ENCODE data around the gene ZNF423. TPM values are rescaled to one million over a fixed set of nuclear protein-coding genes. Genes with fewer than 3 reads are reported as not detected.

The ZNF423 gene
- total RNA-seq, 2 donors from 2014 or later: 4.7 to 7.3 TPM

DNA sequence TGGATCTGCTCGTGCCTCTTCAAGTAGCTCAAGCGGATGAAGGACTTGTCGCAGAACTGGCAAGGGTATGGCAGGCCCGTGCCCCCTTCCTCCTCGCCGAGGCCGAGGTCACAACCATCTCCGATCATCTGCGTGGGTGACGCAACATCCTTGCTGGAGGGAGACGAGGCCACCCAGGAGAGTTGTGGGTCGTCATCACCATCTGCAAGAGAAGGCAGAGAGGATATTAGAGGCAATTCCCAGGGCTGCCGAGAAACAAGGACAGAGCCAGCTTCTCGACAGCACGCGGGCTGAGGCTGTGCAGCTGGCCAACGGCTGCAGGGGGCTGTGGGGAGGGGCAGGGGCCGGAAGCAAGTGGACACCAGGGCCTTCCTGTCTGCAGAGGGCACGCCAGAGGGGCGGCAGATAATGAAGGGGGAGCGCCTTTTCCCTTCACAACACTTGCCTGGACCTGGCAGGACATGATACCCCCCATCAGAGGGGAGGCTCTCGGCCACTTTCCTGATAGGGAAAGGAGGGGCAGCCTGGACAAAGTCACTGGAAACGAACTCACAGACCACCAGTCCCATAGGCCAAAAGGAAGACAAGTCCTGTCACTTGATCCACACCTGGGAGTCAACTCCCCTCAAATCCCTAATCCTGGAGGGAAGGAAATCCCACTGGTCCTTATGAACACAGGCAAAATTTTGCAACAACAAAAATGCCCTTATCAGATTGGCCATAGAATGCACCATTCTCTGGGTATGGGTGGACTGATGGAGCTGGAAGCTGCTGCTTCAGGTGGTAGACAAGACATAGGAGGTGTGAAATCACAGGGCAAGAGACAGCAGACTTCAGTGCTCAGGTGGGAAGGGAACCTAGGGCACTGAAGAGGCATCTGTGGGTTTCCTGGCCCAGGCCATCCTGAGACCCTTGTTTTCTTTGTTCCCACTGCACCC, 217.0 kb downstream of the ZNF423 start:
- intact Hi-C loops (cut with DNase I): no loop called here
- H3K9me3 ChIP-seq: no peaks in the 10 kb centered on the region
- TF ChIP-seq, protein P1, sequence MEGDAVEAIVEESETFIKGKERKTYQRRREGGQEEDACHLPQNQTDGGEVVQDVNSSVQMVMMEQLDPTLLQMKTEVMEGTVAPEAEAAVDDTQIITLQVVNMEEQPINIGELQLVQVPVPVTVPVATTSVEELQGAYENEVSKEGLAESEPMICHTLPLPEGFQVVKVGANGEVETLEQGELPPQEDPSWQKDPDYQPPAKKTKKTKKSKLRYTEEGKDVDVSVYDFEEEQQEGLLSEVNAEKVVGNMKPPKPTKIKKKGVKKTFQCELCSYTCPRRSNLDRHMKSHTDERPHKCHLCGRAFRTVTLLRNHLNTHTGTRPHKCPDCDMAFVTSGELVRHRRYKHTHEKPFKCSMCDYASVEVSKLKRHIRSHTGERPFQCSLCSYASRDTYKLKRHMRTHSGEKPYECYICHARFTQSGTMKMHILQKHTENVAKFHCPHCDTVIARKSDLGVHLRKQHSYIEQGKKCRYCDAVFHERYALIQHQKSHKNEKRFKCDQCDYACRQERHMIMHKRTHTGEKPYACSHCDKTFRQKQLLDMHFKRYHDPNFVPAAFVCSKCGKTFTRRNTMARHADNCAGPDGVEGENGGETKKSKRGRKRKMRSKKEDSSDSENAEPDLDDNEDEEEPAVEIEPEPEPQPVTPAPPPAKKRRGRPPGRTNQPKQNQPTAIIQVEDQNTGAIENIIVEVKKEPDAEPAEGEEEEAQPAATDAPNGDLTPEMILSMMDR (IDR thresholded peaks at IDR 0.05): no peak
- H3K4me3 ChIP-seq: no peak overlapping the region
- H3K27me3 ChIP-seq: no peaks in the 10 kb centered on the region
- no peak overlapping the region for H3K9ac ChIP-seq (ENCODE audit: low read depth in 2 of 2, low read length in 2 of 2)
- no peaks in the 10 kb centered on the region for H3K4me1 ChIP-seq
- no peak overlapping the region for H3K27ac ChIP-seq
- no peak for DNase-seq
- no peaks in the 10 kb centered on the region for H3K36me3 ChIP-seq

DNA sequence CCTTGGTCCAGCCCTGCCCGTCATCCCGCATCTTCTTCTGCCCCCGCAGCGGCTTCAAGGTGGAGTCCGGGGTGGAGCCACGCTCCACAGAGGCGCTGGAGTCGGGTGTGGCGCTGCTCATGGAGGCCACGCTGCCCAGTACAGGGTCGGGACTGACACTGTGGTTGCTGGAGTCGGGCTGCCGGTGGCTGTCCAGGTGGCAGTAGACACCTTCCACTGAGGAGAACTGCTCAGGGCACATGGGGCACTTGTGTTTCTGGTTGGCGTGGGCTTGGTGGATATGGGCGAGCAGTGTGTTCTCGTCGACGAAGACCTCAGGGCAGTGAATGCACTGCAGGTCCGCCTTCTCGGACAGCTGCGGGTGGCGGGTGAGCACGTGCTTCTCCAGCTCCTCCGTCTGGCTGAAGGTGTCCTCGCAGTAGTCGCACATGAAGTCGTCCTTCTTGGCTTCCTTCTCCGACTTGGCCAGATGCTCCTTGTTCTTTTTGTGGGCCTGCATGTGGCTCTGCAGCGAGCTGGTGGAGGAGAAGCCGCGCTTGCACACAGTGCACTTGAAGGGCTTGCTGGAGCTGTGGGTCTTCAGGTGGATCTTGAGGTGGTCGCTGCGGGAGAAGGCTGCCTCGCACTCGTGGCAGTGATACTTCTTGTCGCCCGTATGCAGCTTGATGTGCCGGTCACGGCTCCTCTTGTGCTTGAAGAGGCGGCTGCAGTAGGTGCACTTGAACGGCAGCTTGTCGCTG, 217.8 kb downstream of the ZNF423 start:
- Histone ChIP-seq H3K9me3 (no peaks in the 10 kb centered on the region), H3K4me1 (no peaks in the 10 kb centered on the region), H3K27ac (no peak overlapping the region), H3K4me3 (no peak overlapping the region), H3K9ac (ENCODE audit: low read depth in 2 of 2, low read length in 2 of 2) (no peak overlapping the region), H3K36me3 (no peaks in the 10 kb centered on the region), H3K27me3 (no peaks in the 10 kb centered on the region)
- TF ChIP-seq, protein P1 (IDR thresholded peaks at IDR 0.05): no peak
- DNase-seq: no peak
- intact Hi-C loops (cut with DNase I): no loop called here

DNA sequence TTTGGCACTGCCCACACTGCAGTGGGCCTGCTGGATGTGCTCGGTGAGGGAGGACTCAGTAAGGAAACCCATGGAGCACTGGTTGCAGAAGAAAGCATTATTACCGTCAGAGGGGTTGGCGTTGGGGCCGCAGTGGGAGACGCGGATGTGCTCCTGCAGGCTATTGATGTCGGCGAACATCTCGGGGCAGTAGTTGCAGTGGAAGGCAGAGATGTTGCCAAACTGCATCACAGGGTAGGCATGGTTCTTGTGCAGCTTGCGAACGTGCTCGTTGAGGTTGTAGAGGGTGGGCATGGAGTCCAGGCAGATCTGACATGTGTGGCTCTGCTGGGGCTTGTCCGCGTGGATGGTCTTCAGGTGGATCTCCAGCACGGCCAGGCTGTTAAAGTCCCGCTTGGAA, 218.4 kb downstream of the ZNF423 start:
- Histone ChIP-seq H3K4me3 (no peak overlapping the region), H3K9ac (ENCODE audit: low read depth in 2 of 2, low read length in 2 of 2) (no peak overlapping the region), H3K27me3 (no peaks in the 10 kb centered on the region), H3K9me3 (no peaks in the 10 kb centered on the region), H3K36me3 (no peaks in the 10 kb centered on the region), H3K4me1 (no peaks in the 10 kb centered on the region), H3K27ac (no peak overlapping the region)
- intact Hi-C loops (cut with DNase I): no loop called here
- no peak for DNase-seq
- TF ChIP-seq, protein P1 (IDR thresholded peaks at IDR 0.05): no peak

DNA sequence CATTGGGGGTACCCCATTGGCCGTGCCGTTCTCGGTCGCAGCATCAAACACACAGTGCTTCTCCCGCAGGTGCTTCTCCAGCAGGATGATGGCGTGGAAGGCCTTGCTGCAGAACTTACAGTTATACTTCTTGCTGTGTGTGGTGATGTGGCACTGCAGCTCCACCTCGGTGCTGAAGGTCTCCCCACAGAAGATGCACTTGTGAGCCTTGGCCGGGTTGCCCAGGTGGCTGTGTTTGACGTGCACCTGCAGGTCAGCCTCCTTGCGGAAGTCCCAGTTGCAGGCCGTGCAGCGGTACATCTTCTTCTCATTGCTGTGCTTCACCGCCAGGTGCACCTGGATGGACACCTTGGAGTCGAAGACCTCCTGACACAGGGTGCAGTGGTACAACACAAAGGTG, 219.3 kb downstream of the ZNF423 start:
- intact Hi-C loops (cut with DNase I): no loop called here
- no peak overlapping the region for H3K4me3 ChIP-seq
- H3K9ac ChIP-seq (ENCODE audit: low read depth in 2 of 2, low read length in 2 of 2): no peak overlapping the region
- TF ChIP-seq, protein P1 (IDR thresholded peaks at IDR 0.05): no peak
- no peaks in the 10 kb centered on the region for H3K36me3 ChIP-seq
- H3K27me3 ChIP-seq: no peaks in the 10 kb centered on the region
- H3K27ac ChIP-seq: no peak overlapping the region
- DNase-seq: no peak
- no peaks in the 10 kb centered on the region for H3K4me1 ChIP-seq
- H3K9me3 ChIP-seq: no peaks in the 10 kb centered on the region

DNA sequence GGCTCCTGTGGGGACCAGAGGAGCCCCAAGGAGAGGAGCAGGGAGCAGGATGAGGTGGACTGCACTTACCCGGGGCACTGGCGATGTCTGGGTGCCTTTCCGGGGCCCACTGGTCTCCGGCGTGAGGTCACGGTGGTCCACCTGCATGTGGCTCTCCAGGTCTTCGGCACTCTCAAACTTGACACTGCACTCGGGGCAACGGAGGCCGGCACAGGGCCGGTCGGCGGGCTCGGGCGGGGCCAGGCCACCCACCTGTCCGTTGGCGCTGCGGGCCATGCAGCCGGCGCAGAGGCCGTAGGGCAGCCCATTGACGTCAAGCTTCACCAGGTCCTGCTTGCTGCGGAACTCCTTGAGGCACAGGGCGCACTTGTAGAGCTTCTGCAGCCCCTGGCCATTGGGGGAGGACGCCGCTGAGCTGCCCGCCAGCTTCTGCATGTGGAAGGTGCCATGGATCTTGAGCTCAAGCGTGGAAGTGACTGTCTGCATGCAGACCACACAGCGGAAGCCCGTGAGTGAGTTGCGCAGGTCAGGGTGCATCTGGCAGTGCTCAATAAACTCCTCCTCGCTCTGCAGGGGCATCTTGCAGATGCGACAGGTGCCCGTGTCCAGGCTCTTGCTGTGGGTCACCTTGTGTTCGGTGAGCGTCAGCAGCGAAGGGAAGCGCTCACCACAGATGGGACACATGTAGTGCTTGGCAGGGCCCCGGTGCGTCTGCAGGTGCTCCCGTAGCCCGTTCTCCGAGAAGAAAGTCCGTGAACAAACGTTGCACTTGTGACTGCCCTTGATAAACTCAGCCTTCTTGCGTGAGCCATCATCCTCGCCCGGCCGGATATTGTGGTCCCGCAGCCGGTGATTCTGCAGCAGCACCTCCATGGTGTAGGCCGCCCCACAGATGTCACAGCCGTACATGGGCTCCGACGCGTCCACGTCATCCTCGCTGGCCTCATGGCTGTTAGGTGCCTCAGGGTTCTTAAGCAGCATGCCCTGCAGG, 220.0 kb downstream of the ZNF423 start:
- no peaks in the 10 kb centered on the region for H3K27me3 ChIP-seq
- no peak overlapping the region for H3K9ac ChIP-seq (ENCODE audit: low read depth in 2 of 2, low read length in 2 of 2)
- TF ChIP-seq, protein P1 (IDR thresholded peaks at IDR 0.05): no peak
- intact Hi-C loops (cut with DNase I): no loop called here
- H3K36me3 ChIP-seq: no peaks in the 10 kb centered on the region
- no peak overlapping the region for H3K4me3 ChIP-seq
- no peak for DNase-seq
- H3K4me1 ChIP-seq: no peaks in the 10 kb centered on the region
- no peaks in the 10 kb centered on the region for H3K9me3 ChIP-seq
- no peak overlapping the region for H3K27ac ChIP-seq
